Left cardiac atrium (tissue), 4 donors: Measurements from ENCODE around the gene WSCD1. TPM values are rescaled to one million over a fixed set of nuclear protein-coding genes. Genes with fewer than 3 reads are reported as not detected.
A peak's percentile ranks its signal among the peaks of the same experiment; 100 is the strongest.

Experiments
- ATAC-seq, 2 donors: fragments of 200-7000 bp; cut with Tn5 transposase; one replicate each; pipeline ENCODE4 v1.9.1; 2020; ENCODE audit warnings: mild to moderate bottlenecking in 2 of 2, moderate library complexity in 2 of 2
- DNase-seq: peaks from one replicate; pipeline ENCODE4 v3.0.0-alpha.2; 2020
- intact Hi-C, 2 donors: fragments of 100-400 bp; cut with DNase I; formaldehyde crosslinking; loops; one replicate each; pipeline versions ENCODE4 v1.14.1 to v1.15.1; 2022 to 2023
- total RNA-seq, 2 donors: library from RNA; stranded (reverse); fragmentation: NEBNext Ultra II Directional; extraction: Animal tissue kit (Norgen Biotek cat#: 25700); gene quantifications; one replicate each; pipeline ENCODE4 v1.2.1, GENCODE V29; 2021
- donor health status: DM: no; HTN: yes; CAD: no.
- donor health status: DM: no; HTN: yes; CAD: no; lungs with severe emphysema.
- donor health status: DM: yes; HTN: yes; CAD: no.
- donor health status: Dilated cardiomyopathy.

Gene WSCD1
- total RNA-seq, 2 donors from 2014 or later = 2.6 to 10.1 TPM

GRCh38 chr17:6054372-6054771 lies 15.8 kb upstream of the WSCD1 start:
- DNase-seq = no peak
- no peak for ATAC-seq
- intact Hi-C loops = no loop called here

- DNase-seq (no peak), ATAC-seq (no peak)
- intact Hi-C loops = no loop called here
These were observed 14.1 kb upstream of the WSCD1 start for GRCh38 chr17:6056104-6056503.

DNA sequence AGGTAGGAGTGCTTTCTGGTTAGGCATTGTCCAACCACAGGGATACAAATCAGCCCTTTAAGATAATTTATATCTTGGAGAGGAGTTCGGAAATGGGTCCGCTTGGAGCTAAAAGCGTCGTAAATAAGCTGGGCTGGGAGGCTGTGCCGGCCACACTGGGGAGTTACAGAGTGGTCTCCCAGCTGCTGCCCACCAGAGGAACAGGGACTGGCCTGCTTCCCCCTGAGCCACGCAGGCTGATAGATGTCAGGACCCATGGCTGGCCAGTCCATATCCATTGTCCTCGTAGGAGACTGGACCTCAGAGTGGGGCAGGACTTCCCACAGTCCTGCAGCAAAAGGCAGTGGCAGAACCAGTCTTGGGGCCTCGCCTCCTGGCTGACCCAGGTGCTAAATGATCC lies 12.6 kb upstream of the WSCD1 start:
- DNase-seq (no peak), ATAC-seq (no peak)
- intact Hi-C loops = no loop called here

GRCh38 chr17:6059406-6059805 lies 10.8 kb upstream of the WSCD1 start:
- DNase-seq (no peak), ATAC-seq (no peak)
- intact Hi-C loops = no loop called here

DNA sequence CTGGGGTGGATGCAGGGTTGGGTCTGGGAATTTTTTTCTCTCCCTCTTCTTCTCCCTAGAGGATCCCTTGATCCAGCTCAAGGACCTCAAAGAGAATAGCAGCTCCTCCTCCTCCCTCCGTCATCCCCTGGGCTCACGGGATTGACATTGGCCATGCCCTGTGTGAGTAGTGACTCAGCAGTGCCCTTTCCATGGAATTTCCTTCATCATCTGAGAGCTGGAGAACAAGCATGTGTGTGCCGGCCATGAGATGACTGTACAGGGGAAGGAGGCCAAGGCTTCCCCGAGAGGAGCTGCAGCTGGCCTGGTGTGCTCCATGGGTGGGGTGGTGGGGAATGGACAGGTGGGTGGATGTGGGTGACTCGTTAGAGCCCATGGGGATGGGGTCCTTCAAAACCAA lies 8.9 kb upstream of the WSCD1 start:
- ATAC-seq (peak in 1 of 2 donors; percentile 26), DNase-seq (no peak)
- intact Hi-C loops = no loop called here

DNA sequence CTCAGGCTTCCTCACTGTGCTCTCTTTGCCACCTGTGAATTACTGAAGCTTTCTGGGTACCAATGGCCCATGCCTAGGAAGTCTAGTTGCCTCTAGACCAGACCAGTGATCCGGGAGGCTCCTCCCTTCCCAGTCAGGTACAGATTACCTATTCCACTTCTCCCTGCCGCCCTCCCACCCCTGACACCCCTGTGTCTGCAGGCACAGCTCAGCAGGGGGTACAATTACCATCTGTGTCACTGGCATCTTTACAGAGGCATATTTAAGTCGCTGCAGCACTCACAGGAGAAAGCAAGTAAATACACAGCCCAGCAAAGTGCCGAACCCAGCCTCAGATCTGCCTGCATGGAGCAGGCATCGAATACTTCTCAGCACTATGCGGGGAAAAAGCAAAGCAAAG lies 5.3 kb upstream of the WSCD1 start:
- no peak for ATAC-seq
- no peak for DNase-seq
- intact Hi-C loops = no loop called here

DNA sequence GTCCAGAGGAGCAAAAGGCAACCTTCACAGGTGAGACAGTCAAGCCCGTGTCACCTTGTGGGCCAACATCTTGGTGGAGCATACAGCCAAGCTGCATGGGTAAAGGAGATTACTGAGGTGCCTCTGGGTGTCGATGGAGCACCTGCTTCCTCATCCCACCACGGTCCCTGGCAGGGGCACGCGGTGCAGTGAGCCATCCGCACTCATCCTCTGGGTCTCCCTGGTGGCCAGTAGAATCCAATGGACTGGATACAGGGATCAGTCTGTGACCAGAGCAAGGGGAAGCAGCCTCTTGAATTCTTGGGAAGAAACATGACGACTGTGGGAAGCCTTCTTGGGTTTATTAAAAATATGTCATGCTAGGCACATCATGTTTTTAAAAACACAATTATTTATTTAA lies 4.8 kb upstream of the WSCD1 start:
- no peak for ATAC-seq
- no peak for DNase-seq
- intact Hi-C loops = no loop called here

GRCh38 chr17:6066183-6066948 lies 3.8 kb upstream of the WSCD1 start:
- intact Hi-C loops = no loop called here
- DNase-seq (no peak), ATAC-seq (no peak)

DNA sequence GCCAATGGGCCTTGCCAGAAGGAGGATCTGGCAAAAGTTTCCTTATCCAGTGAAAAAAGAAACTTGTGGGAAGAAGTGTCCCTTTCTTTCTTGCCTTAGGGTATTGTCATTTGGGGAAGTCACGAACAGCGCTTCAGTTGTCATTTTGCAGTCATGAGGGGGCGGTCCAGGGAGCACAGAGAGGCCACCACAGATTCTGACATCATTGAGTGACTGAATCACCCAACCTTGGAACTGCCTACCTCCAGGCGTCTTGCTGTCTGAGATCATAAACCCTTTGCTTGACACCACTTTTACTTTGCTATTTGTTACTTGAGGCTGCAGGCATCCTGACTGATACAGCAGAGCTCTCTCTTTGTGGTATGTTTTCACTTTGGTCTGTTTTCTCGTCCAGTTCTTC lies 3.1 kb upstream of the WSCD1 start:
- intact Hi-C loops = no loop called here
- DNase-seq = no peak
- ATAC-seq = no peak

GRCh38 chr17:6070430-6070912 lies 292 bp downstream of the WSCD1 start:
- DNase-seq (no peak), ATAC-seq (peak in 1 of 2 donors; percentile 11)
- intact Hi-C loops = loop anchor here in 1 of 2 donors (10.0 kb wide), 1 partner anchor 344 kb away; no protein-coding TSS in a partner anchor

GRCh38 chr17:6070913-6071511 lies 833 bp downstream of the WSCD1 start:
- intact Hi-C loops = loop anchor here in 1 of 2 donors (10.0 kb wide), 1 partner anchor 344 kb away; no protein-coding TSS in a partner anchor
- no peak for DNase-seq
- ATAC-seq = peak; percentile 36 to 38

GRCh38 chr17:6071528-6072065 lies 1.4 kb downstream of the WSCD1 start:
- no peak for DNase-seq
- intact Hi-C loops = loop anchor here in 1 of 2 donors (10.0 kb wide), 1 partner anchor 343 kb away; no protein-coding TSS in a partner anchor
- no peak for ATAC-seq

DNA sequence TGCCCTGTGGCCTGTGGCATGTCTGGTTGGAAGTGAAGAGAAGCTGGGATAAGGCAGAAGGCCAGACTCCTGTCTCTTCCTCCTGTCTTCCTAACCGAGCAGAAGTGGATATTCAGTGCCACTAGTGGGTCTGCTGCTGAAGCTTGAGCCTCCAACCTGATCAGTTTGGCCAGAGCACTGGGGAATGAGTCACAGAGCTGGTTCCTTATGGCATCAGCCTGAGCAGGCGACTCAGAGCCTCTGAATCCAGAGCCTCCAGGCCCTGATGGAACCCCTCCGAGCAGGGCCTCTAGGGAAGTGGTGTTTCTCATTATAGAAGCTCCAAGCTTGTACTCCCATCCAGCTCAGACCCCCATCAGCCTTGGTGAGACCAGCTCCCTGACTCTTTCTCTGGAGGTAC lies 2.0 kb downstream of the WSCD1 start:
- no peak for ATAC-seq
- no peak for DNase-seq
- intact Hi-C loops = loop anchor here in 1 of 2 donors (10.0 kb wide), 1 partner anchor 343 kb away; no protein-coding TSS in a partner anchor

DNA sequence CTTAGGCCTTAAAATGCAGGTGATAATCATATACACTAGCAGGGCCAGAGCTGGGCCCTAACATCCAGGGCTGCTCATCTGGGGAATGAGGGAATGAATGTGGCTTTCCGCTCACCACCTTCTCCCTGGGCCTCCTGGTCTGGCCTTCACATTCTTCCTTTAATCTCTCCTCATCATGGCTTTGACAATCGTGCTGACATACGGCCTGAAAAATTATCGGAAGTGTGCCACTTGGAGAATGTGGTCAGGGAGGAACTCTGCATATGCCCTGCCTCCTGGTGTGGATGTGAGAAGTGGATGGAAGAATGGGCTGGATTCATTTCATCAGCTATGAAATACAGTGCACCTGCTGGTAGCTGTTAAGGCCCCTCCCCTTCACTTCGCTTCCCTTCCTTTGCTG lies 2.4 kb downstream of the WSCD1 start:
- no peak for DNase-seq
- intact Hi-C loops = loop anchor here in 1 of 2 donors (10.0 kb wide), 1 partner anchor 342 kb away; no protein-coding TSS in a partner anchor
- ATAC-seq = no peak

DNA sequence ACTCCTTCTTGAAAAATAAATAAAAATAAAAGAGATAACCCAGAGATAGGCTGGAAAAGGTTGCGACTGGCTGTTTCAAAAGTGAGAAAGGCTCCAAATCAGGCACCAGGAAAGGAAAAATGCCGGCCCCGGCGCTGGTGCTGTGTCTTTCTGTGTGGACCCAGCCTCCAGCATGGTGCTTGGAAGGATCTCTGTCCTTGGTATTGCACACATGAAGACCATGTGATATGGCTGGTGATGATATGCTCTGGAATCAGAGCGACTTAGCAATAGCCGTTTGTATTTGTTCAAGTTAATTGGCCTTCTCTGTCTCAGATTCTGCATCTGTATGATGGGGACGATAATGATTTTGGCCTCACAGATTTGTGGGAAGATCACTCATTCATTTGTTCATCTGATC lies 3.4 kb downstream of the WSCD1 start:
- ATAC-seq (no peak), DNase-seq (no peak)
- intact Hi-C loops = loop anchor here in 1 of 2 donors (10.0 kb wide), 1 partner anchor 341 kb away; no protein-coding TSS in a partner anchor

- ATAC-seq (no peak), DNase-seq (no peak)
- intact Hi-C loops = loop anchor here in 1 of 2 donors (10.0 kb wide), 1 partner anchor 340 kb away; no protein-coding TSS in a partner anchor
These were observed 4.9 kb downstream of the WSCD1 start for GRCh38 chr17:6075050-6075449.

DNA sequence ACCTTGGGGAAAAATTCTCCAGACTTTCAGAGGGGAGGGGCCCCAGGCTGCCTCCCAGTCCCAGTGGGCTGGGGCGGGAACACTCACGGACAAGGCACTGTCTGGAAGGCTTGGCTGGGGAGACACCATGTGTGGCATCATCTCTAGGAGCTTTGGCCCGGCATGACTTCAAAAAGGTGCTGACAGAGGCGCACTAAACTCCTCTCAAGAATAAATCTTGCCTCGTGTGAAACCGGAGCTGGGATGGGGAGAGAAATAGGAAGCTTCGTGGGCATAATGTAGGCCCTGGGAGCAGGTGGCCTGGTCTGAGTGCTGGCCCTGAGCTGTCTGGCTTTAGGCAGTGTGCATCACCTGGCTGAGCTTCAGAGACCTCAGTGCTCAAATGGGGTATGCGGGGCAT lies 5.7 kb downstream of the WSCD1 start:
- DNase-seq = no peak

GRCh38 chr17:6077752-6078151 lies 7.6 kb downstream of the WSCD1 start:
- intact Hi-C loops = loop anchor here in 1 of 2 donors (10.0 kb wide), 1 partner anchor 337 kb away; no protein-coding TSS in a partner anchor
- DNase-seq = no peak

More for the DNA sequence above, 5.7 kb downstream of the WSCD1 start:
- intact Hi-C loops = loop anchor here in 1 of 2 donors (10.0 kb wide), 1 partner anchor 339 kb away; no protein-coding TSS in a partner anchor
- ATAC-seq = no peak

DNA sequence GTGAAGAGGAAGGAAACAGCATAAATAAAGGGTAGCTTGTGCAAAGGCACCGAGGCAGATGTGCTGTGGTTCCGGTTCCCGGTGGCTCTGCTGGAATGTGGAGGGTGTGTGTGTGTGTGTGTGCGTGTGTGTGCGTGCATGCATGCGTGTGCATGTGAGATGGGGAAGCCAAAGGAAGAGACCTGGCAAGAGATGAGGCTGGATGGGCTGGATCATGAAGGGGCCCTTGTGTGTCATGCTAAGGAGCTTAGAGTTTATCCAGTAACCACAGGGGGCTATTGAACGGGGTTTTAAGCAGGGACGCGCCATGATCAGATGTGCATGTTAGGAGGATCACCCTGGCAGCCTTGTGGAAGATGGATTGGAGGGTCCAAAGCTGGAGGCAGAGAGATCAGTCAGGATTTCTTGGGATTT lies 8.3 kb downstream of the WSCD1 start:
- no peak for DNase-seq
- no peak for ATAC-seq
- intact Hi-C loops = loop anchor here in 1 of 2 donors (10.0 kb wide), 1 partner anchor 336 kb away; no protein-coding TSS in a partner anchor

More at GRCh38 chr17:6077752-6078151, 7.6 kb downstream of the WSCD1 start:
- ATAC-seq = no peak
